ENCODE results near the gene ULK3.

DNA sequence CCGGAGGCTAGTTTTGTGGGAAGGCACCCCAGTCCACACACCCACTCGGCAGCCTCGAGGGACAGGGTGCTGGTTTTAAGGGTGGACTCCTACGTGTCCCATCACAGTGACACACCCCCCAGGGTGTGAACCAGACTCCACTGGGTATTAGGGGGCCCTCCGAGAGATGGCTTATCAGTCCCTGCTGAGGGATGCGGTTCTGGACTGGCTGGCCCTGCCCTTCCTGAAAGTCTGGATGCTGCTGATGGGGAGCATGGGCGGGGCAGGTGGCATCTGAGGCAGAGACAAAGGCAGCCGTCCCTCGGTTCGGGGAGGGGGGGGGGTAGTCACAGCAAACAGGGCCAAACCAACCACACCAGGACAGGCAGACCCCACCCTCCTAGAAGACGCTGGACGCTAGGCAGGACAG lies 939 bp upstream of the ULK3 start:
- TF ChIP-seq POLR2A (IDR thresholded peaks at IDR 0.05) (no peak), POLR2AphosphoS5 (IDR thresholded peaks at IDR 0.05) (no peak)
- TF ChIP-seq, protein P1, sequence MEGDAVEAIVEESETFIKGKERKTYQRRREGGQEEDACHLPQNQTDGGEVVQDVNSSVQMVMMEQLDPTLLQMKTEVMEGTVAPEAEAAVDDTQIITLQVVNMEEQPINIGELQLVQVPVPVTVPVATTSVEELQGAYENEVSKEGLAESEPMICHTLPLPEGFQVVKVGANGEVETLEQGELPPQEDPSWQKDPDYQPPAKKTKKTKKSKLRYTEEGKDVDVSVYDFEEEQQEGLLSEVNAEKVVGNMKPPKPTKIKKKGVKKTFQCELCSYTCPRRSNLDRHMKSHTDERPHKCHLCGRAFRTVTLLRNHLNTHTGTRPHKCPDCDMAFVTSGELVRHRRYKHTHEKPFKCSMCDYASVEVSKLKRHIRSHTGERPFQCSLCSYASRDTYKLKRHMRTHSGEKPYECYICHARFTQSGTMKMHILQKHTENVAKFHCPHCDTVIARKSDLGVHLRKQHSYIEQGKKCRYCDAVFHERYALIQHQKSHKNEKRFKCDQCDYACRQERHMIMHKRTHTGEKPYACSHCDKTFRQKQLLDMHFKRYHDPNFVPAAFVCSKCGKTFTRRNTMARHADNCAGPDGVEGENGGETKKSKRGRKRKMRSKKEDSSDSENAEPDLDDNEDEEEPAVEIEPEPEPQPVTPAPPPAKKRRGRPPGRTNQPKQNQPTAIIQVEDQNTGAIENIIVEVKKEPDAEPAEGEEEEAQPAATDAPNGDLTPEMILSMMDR (IDR thresholded peaks at IDR 0.05 in 8 of 11, conservative IDR thresholded peaks at IDR 0.05 in 3 of 11): no peak

All from spleen (tissue), 7 donors.